GM12878 (cell line): ENCODE results near the gene MARCHF10. TPM values are rescaled to one million over a fixed set of nuclear protein-coding genes. Genes with fewer than 3 reads are reported as not detected.

ENCODE experiments used
- CUX1 ChIP-seq: IDR thresholded peaks from 2 replicates; pipeline ENCODE4 v1.6.1; 2012; ENCODE audit warnings: improper control_type of control experiment, low read depth, low read length; ENCODE audit not compliant: insufficient replicate concordance
- EED ChIP-seq: sonication (generic); IDR thresholded peaks from 2 replicates; pipeline ENCODE4 v1.6.1; 2016; ENCODE audit warnings: antibody characterized with exemption, low read depth
- ELK1 ChIP-seq: IDR thresholded peaks from 2 replicates; pipeline ENCODE4 v1.6.1; 2012; ENCODE audit warnings: low read depth, low read length, improper control_type of control experiment
- ETV6 ChIP-seq, 2 experiments: fragments of 450-650 bp in 1 of 2; IDR thresholded peaks in 1 of 2; conservative IDR thresholded peaks in 1 of 2; 2 replicates each; pipeline ENCODE4 v1.6.1; 2014; ENCODE audit warnings: antibody characterized with exemption in 1 of 2, borderline replicate concordance in 1 of 2, low read depth in 1 of 2, mild to moderate bottlenecking in 1 of 2, moderate library complexity in 1 of 2
- MEF2B ChIP-seq: fragments of 450-650 bp; IDR thresholded peaks from 2 replicates; pipeline ENCODE4 v1.6.1; 2018; ENCODE audit warnings: mild to moderate bottlenecking, moderate library complexity; ENCODE audit not compliant: partially characterized antibody, poor library complexity, severe bottlenecking
- NFYB ChIP-seq: IDR thresholded peaks from 2 replicates; pipeline ENCODE4 v1.6.1; 2011; ENCODE audit warnings: low read depth, mild to moderate bottlenecking, low read length, improper control_type of control experiment, moderate library complexity; ENCODE audit not compliant: insufficient read depth
- NR2C2 ChIP-seq: IDR thresholded peaks from 2 replicates; pipeline ENCODE4 v1.6.1; 2011; ENCODE audit warnings: borderline replicate concordance, low read depth; ENCODE audit not compliant: control insufficient read depth, insufficient read length
- NRF1 ChIP-seq: conservative IDR thresholded peaks from 2 replicates; pipeline ENCODE4 v1.6.1; 2011; ENCODE audit warnings: mild to moderate bottlenecking, low read depth, low read length, improper control_type of control experiment
- POLR2AphosphoS5 ChIP-seq: IDR thresholded peaks from 2 replicates; pipeline ENCODE4 v1.6.1; 2011; ENCODE audit warnings: mild to moderate bottlenecking, low read length, inconsistent platforms
- POU2F2 ChIP-seq: IDR thresholded peaks from 3 replicates; pipeline ENCODE4 v1.6.1; 2011; ENCODE audit warnings: low read depth, mild to moderate bottlenecking, low read length, borderline replicate concordance
- RELA ChIP-seq: fragments of 450-650 bp; IDR thresholded peaks from 2 replicates; pipeline ENCODE4 v1.8.0; 2014; ENCODE audit warnings: borderline replicate concordance; ENCODE audit not compliant: partially characterized antibody
- SMAD1 ChIP-seq: fragments of 450-650 bp; IDR thresholded peaks from 2 replicates; pipeline ENCODE4 v1.6.1; 2018; ENCODE audit warnings: mild to moderate bottlenecking, low read depth; ENCODE audit not compliant: partially characterized antibody
- SMARCA5 ChIP-seq: fragments of 450-650 bp; IDR thresholded peaks from 2 replicates; pipeline ENCODE4 v1.6.1; 2017; ENCODE audit warnings: mild to moderate bottlenecking
- TARDBP ChIP-seq: IDR thresholded peaks from 2 replicates; pipeline ENCODE4 v1.6.1; 2016; ENCODE audit warnings: borderline replicate concordance
- YBX1 ChIP-seq: fragments of 450-650 bp; IDR thresholded peaks from 2 replicates; pipeline ENCODE4 v1.6.1; 2016; ENCODE audit warnings: antibody characterized with exemption
- ZBTB40 ChIP-seq: fragments of 450-650 bp; IDR thresholded peaks from 2 replicates; pipeline ENCODE4 v1.6.1; 2016; ENCODE audit warnings: mild to moderate bottlenecking, moderate library complexity, borderline replicate concordance
- ZNF207 ChIP-seq: fragments of 450-650 bp; IDR thresholded peaks from 2 replicates; pipeline ENCODE4 v1.6.1; 2014; ENCODE audit warnings: antibody characterized with exemption, mild to moderate bottlenecking, borderline replicate concordance
- ZSCAN29 ChIP-seq: fragments of 450-650 bp; IDR thresholded peaks from 2 replicates; pipeline ENCODE4 v1.6.1; 2017; ENCODE audit warnings: mild to moderate bottlenecking, moderate library complexity
- polyA plus RNA-seq, 11 experiments: library from polyadenylated mRNA; depleted of rRNA in 4 of 11; unstranded in 6 of 11; stranded (reverse) in 5 of 11; fragments of >200 nt; fragmentation: Nextera tagmentation in 4 of 11; fragmentation: Illumina TruSeq in 1 of 11; extraction: Ambion mirVana in 4 of 11; extraction: Trizol in 1 of 11; gene quantifications; 1 replicate in 1 of 11; 2 replicates in 10 of 11; pipeline versions ENCODE4 v1.2.1 to v1.2.3, GENCODE V29; 2011 to 2016; ENCODE audit warnings: inconsistent platforms in 2 of 11, missing spikeins in 2 of 11, low read depth in 1 of 11
- total RNA-seq, 4 experiments: library from RNA; depleted of rRNA in 3 of 4; stranded (reverse); fragments of >200 nt in 3 of 4; fragmentation: Illumina TruSeq in 1 of 4; extraction: Trizol in 1 of 4; gene quantifications; 2 replicates each; pipeline versions ENCODE4 v1.2.1 to v1.2.3, GENCODE V29; 2013 to 2021

MARCHF10 gene
- total and polyA plus RNA-seq, 10 of the 15 experiments (the other 5 are each of a cell fraction or from before 2014, with no cell fraction given): 0.11 to 0.24 TPM; not detected in 8

GRCh38 chr17:62724398-62725146, 83.5 kb downstream of the MARCHF10 start (continued):
- TF ChIP-seq CUX1 (no peak), ZNF207 (no peak), NR2C2 (no peak), RELA (peak; percentile 49), ZSCAN29 (no peak), POLR2AphosphoS5 (no peak), MEF2B (peak; percentile 34), ELK1 (no peak), YBX1 (no peak), POU2F2 (peak; percentile 72; the same call in 2 of the 3 replicates), NFYB (no peak), ETV6 (conservative IDR thresholded peaks at IDR 0.05 in 1 of 2, IDR thresholded peaks at IDR 0.05 in 1 of 2; ENCODE audit: borderline replicate concordance in 1 of 2, low read depth in 1 of 2) (peak in 1 of 2 experiments; percentile 99; a peak in 2 of 4 replicates), EED (peak; percentile 95), SMARCA5 (no peak), TARDBP (peak; percentile 55; the same call in 1 of the 2 replicates), NRF1 (no peak), SMAD1 (no peak), ZBTB40 (no peak)
